DND-41 (cell line): ENCODE measurements around the gene KIF18B.

Source experiments
- EZH2 ChIP-seq: IDR thresholded peaks from 3 replicates; pipeline ENCODE4 v1.6.1; 2012; ENCODE audit warnings: borderline replicate concordance, low read depth, mild to moderate bottlenecking, moderate library complexity, low read length, inconsistent platforms; ENCODE audit not compliant: severe bottlenecking
- TF ChIP-seq, protein P1 (sequence below): IDR thresholded peaks from 2 replicates; pipeline ENCODE4 v1.5.1; 2012; ENCODE audit warnings: borderline replicate concordance, low read length, moderate library complexity, mild to moderate bottlenecking; ENCODE audit not compliant: poor library complexity, severe bottlenecking; ENCODE audit errors: extremely low read depth

DNA sequence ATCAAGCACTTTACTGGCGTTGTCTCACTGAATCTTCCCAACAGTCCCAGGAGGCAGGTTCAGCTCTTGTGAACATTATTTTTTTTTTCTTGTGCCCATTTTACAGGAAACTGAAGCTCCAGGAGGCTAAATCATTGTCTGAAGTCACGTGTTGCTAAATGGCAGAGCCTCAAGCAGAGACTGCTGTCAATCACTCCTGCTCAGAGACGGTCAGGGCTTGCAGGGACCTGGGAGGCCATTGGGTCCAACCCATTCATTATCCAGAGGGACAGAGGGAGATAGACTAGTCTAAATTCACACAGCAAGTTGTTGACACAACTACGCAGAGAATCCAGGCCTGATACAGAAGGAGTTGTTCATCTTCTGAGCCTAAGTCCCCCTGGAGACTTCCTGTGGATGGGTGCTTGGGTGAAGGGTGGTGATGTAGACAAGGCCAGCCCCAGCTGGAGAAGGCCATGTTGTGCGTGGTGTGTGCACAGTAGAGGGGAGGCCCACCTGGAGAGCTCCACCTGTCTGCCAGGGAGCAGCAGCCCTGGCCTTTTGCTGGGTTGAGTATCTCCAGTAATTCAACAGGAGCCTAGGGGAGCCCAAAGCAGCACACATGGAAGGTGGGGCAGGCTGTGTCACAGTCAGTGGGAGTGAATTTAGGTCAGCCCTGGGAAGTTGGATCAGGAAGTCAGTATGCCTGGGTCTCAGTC, 44.8 kb upstream of the KIF18B start:
- TF ChIP-seq, protein P1, sequence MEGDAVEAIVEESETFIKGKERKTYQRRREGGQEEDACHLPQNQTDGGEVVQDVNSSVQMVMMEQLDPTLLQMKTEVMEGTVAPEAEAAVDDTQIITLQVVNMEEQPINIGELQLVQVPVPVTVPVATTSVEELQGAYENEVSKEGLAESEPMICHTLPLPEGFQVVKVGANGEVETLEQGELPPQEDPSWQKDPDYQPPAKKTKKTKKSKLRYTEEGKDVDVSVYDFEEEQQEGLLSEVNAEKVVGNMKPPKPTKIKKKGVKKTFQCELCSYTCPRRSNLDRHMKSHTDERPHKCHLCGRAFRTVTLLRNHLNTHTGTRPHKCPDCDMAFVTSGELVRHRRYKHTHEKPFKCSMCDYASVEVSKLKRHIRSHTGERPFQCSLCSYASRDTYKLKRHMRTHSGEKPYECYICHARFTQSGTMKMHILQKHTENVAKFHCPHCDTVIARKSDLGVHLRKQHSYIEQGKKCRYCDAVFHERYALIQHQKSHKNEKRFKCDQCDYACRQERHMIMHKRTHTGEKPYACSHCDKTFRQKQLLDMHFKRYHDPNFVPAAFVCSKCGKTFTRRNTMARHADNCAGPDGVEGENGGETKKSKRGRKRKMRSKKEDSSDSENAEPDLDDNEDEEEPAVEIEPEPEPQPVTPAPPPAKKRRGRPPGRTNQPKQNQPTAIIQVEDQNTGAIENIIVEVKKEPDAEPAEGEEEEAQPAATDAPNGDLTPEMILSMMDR = no peak
- no peak for TF ChIP-seq EZH2
